Adrenal gland (tissue), 12 donors: ENCODE data around the gene SUN1. TPM values are rescaled to one million over a fixed set of nuclear protein-coding genes. Genes with fewer than 3 reads are reported as not detected.

Experiments used
- DNase-seq, 7 donors: peaks; one replicate each; pipeline ENCODE4 v3.0.0-alpha.2; 2019 to 2020
- H3K27ac ChIP-seq, 5 donors: fragments of 200-600 bp; sonication (generic) in 4 of 5; 1 replicate in 3 of 5; 2 replicates in 2 of 5; pipeline versions ENCODE4 v1.5.1 to v1.8.0; 2016 to 2020; ENCODE audit warnings: mild to moderate bottlenecking in 1 of 5
- H3K27me3 ChIP-seq: fragments of 200-600 bp; 2 replicates; pipeline ENCODE4 v1.8.0; 2021
- H3K36me3 ChIP-seq, 2 donors: fragments of 200-600 bp; replicated peaks in 1 of 2; 1 replicate in 1 of 2; 2 replicates in 1 of 2; pipeline versions ENCODE4 v1.5.1 to v1.8.0; 2018 to 2022
- H3K4me1 ChIP-seq, 2 donors: fragments of 200-600 bp; replicated peaks in 1 of 2; 1 replicate in 1 of 2; 2 replicates in 1 of 2; pipeline versions ENCODE4 v1.5.1 to v1.8.0; 2018 to 2021
- H3K4me3 ChIP-seq, 4 donors: fragments of 200-600 bp; sonication (generic) in 3 of 4; one replicate each; pipeline ENCODE4 v1.5.1; 2016 to 2018
- H3K9me3 ChIP-seq, 3 donors: fragments of 200-600 bp; sonication (generic) in 1 of 3; replicated peaks in 1 of 3; 1 replicate in 2 of 3; 2 replicates in 1 of 3; pipeline versions ENCODE4 v1.5.1 to v1.8.0; 2016 to 2021
- CTCF ChIP-seq, 6 experiments: fragments of 450-650 bp in 4 of 6; fragments of 200-600 bp in 2 of 6; sonication (generic) in 1 of 6; IDR thresholded peaks; 1 replicate in 5 of 6; 2 replicates in 1 of 6; pipeline versions ENCODE4 v1.5.1 to v1.8.0; 2016 to 2021; ENCODE audit warnings: antibody characterized with exemption in 6 of 6, mild to moderate bottlenecking in 2 of 6, moderate library complexity in 1 of 6
- POLR2A ChIP-seq, 2 donors: fragments of 450-650 bp; IDR thresholded peaks; one replicate each; pipeline ENCODE4 v1.6.1; 2017; ENCODE audit warnings: antibody characterized with exemption in 2 of 2, mild to moderate bottlenecking in 2 of 2, moderate library complexity in 1 of 2
- WGBS, 4 donors: extraction: QIAGEN DNeasy Blood & Tissue Kit in 2 of 4; methylation state at CpG; one replicate each; pipeline versions ENCODE4 v1.1.5 to v1.1.7; 2013 to 2017; 5-methylcytosine and 5-hydroxymethylcytosine counted together
- intact Hi-C, 2 donors: fragments of 100-400 bp; cut with DNase I; formaldehyde crosslinking; loops; one replicate each; pipeline versions ENCODE4 v1.14.1 to v1.15.0; 2022 to 2023
- polyA plus RNA-seq, 3 donors: library from polyadenylated mRNA; stranded (reverse); fragments of 200-250 nt in 2 of 3; fragments of 350-450 nt in 1 of 3; fragmentation: Illumina TruSeq in 1 of 3; extraction: RNeasy Lipid Tissue Mini Kit (QIAGEN cat#74804) in 1 of 3; gene quantifications; one replicate each; pipeline ENCODE4 v1.2.3, GENCODE V29; 2013 to 2014
- total RNA-seq, 9 donors: library from RNA; depleted of rRNA in 4 of 9; stranded (reverse); fragments of >200 nt in 4 of 9; fragments of 120-200 nt in 1 of 9; fragmentation: NEBNext Ultra II Directional in 1 of 9; extraction: Animal tissue kit (Norgen Biotek cat#: 25700) in 1 of 9; gene quantifications; one replicate each; pipeline versions ENCODE4 v1.1.0 to v1.2.4, GENCODE V29; 2013 to 2023
- donor health status: healthy with polysubstance abuse.
- donor health status: Bipolar disorder and iron deficiency.
- donor health status: DM: yes; HTN: yes; CAD: no.
- donor health status: DM: no; HTN: no; CAD: no.
- donor health status: DM: no; HTN: no; CAD: no.
- donor health status: DM: yes; HTN: yes; CAD: no.

Gene SUN1
- total and polyA plus RNA-seq, 12 donors = 28.7 to 122 (median 99.9) TPM

- Histone ChIP-seq H3K27me3 (no peaks in the 10 kb centered on the region), H3K27ac (peak within 1 kb of the TSS; percentile 43 to 98 (median 87)), H3K4me1 (peaks cover 23 to 49% of the 10 kb centered on the region in 2 donors), H3K9me3 (no peaks in the 10 kb centered on the region), H3K4me3 (peak within 1 kb of the TSS; percentile 29 to 82 (median 56)), H3K36me3 (peaks cover 0 to 17% of the 10 kb centered on the region in 2 donors)
- DNase-seq = peak; percentile 95 to 99 (median 98)
- TF ChIP-seq POLR2A (IDR thresholded peaks at IDR 0.05) = peak; percentile 90 to 91
- peak in 4 of 6 experiments; percentile 15 to 32 (median 25) for TF ChIP-seq CTCF (IDR thresholded peaks at IDR 0.05)
- intact Hi-C loops = no loop called here
- WGBS, 4 donors = 0 to 1% (median 1%) methylated on average over 37 to 129 of the region's 129 CpGs; no CpG with 5 or more reads in 1 of the 4 donors
Observed at GRCh38 chr7:876077-876971, 44.0 kb downstream of the SUN1 start, which contains the start of gene GET4. GET4 (plus strand) TSS chr7:876554; CDS start chr7:876646, 92 bp downstream.

- TF ChIP-seq POLR2A (IDR thresholded peaks at IDR 0.05) = no peak
- TF ChIP-seq CTCF (IDR thresholded peaks at IDR 0.05) = no peak
- H3K9me3 ChIP-seq = no peaks in the 10 kb centered on the region
- H3K4me1 ChIP-seq = peaks cover 23 to 51% of the 10 kb centered on the region in 2 donors
- peak overlapping the region; percentile 43 to 98 (median 87) for H3K27ac ChIP-seq
- H3K27me3 ChIP-seq = no peaks in the 10 kb centered on the region
- peak overlapping the region; percentile 29 to 82 (median 56) for H3K4me3 ChIP-seq
- peaks cover 0 to 11% of the 10 kb centered on the region in 2 donors for H3K36me3 ChIP-seq
- intact Hi-C loops = no loop called here
- 1 to 3% (median 1%) methylated on average over 16 to 26 of the region's 26 CpGs for WGBS, 4 donors
- DNase-seq = peak in 6 of 7 donors; percentile 55 to 74 (median 66)
Observed at GRCh38 chr7:876972-877311, 44.7 kb downstream of the SUN1 start.

- intact Hi-C loops = no loop called here
- H3K9me3 ChIP-seq = no peaks in the 10 kb centered on the region
- peak overlapping the region; percentile 44 to 98 (median 87) for H3K27ac ChIP-seq
- peak in 6 of 7 donors; percentile 65 to 82 (median 72) for DNase-seq
- H3K4me1 ChIP-seq = peaks cover 24 to 58% of the 10 kb centered on the region in 2 donors
- TF ChIP-seq POLR2A (IDR thresholded peaks at IDR 0.05) = peak in 1 of 2 donors; percentile 30
- TF ChIP-seq CTCF (IDR thresholded peaks at IDR 0.05) = no peak
- H3K4me3 ChIP-seq = peak overlapping the region; percentile 29 to 82 (median 56)
- H3K27me3 ChIP-seq = no peaks in the 10 kb centered on the region
- WGBS, 4 donors = 4 to 14% (median 9%) methylated on average over 10 to 47 of the region's 47 CpGs
- peaks cover 0 to 6% of the 10 kb centered on the region in 2 donors for H3K36me3 ChIP-seq
Observed at GRCh38 chr7:877312-878232, 45.3 kb downstream of the SUN1 start.
